CD4-positive, alpha-beta T cell (primary cell): ENCODE results near the gene TLCD5. TPM values are rescaled to one million over a fixed set of nuclear protein-coding genes. Genes with fewer than 3 reads are reported as not detected.

Experiments used
- ATAC-seq: fragments of 200-7000 bp; cut with Tn5 transposase; one replicate; pipeline ENCODE4 v1.10.0; 2022; ENCODE audit warnings: mild to moderate bottlenecking; ENCODE audit not compliant: poor library complexity
- CTCF ChIA-PET: fragments of 350-600 bp; sonication (Branson Sonifier 250); formaldehyde crosslinking; loops from one replicate; lab custom pipeline; 2021; ENCODE audit warnings: antibody characterized with exemption, inconsistent platforms; lab: Charles Lee
- POLR2A ChIA-PET: fragments of 350-600 bp; sonication (Branson Sonifier 250); formaldehyde crosslinking; loops from one replicate; lab custom pipeline; 2021; ENCODE audit warnings: antibody characterized with exemption, inconsistent platforms; lab: Charles Lee
- DNase-seq, 14 experiments: peaks; one replicate each; pipeline ENCODE4 v3.0.0-alpha.2; 2013 to 2020; ENCODE audit warnings: mixed read lengths in 2 of 14
- H3K27ac ChIP-seq, 2 donors: one replicate each; pipeline versions ENCODE4 v1.5.1 to v1.7.0; 2013; ENCODE audit warnings: low read length in 2 of 2, low read depth in 1 of 2, mild to moderate bottlenecking in 1 of 2
- H3K27me3 ChIP-seq, 2 experiments: 1 replicate in 1 of 2; 2 replicates in 1 of 2; pipeline versions ENCODE4 v1.6.1 to v1.7.0; 2013; ENCODE audit warnings: low read length in 2 of 2, control low read depth in 1 of 2, mild to moderate bottlenecking in 1 of 2, moderate library complexity in 1 of 2; ENCODE audit not compliant: insufficient read depth in 2 of 2, control insufficient read depth in 1 of 2
- H3K36me3 ChIP-seq: one replicate; pipeline ENCODE4 v1.6.1; 2013; ENCODE audit warnings: low read length, control low read depth; ENCODE audit not compliant: insufficient read depth
- H3K4me1 ChIP-seq: one replicate; pipeline ENCODE4 v1.6.1; 2013; ENCODE audit warnings: low read length, control low read depth; ENCODE audit not compliant: insufficient read depth
- H3K4me3 ChIP-seq: one replicate; pipeline ENCODE4 v1.5.1; 2013; ENCODE audit warnings: mild to moderate bottlenecking, low read length, moderate library complexity
- H3K9me3 ChIP-seq, 2 experiments: 1 replicate in 1 of 2; 2 replicates in 1 of 2; pipeline versions ENCODE4 v1.6.1 to v1.7.0; 2013; ENCODE audit warnings: low read length in 2 of 2, mild to moderate bottlenecking in 2 of 2, control low read depth in 1 of 2, moderate library complexity in 1 of 2; ENCODE audit not compliant: control insufficient read depth in 1 of 2, insufficient read depth in 1 of 2
- H3K27ac Mint-ChIP-seq: one replicate; pipeline ENCODE4 v1.8.0; 2020; ENCODE audit warnings: mixed read lengths
- H3K27me3 Mint-ChIP-seq: one replicate; pipeline ENCODE4 v1.8.0; 2021; ENCODE audit warnings: mixed read lengths
- H3K36me3 Mint-ChIP-seq: one replicate; pipeline ENCODE4 v1.8.0; 2021; ENCODE audit warnings: low read depth, mixed read lengths
- H3K4me1 Mint-ChIP-seq: one replicate; pipeline ENCODE4 v1.8.0; 2021; ENCODE audit warnings: low read depth, mixed read lengths
- H3K4me3 Mint-ChIP-seq: one replicate; pipeline ENCODE4 v1.8.0; 2020; ENCODE audit warnings: mild to moderate bottlenecking, mixed read lengths
- H3K9me3 Mint-ChIP-seq: one replicate; pipeline ENCODE4 v1.8.0; 2020; ENCODE audit warnings: mixed read lengths
- CTCF ChIP-seq: fragments of 200-600 bp; IDR thresholded peaks from one replicate; pipeline ENCODE4 v1.8.0; 2022; ENCODE audit warnings: antibody characterized with exemption, mild to moderate bottlenecking
- intact Hi-C, 2 experiments: fragments of 100-400 bp; cut with DNase I in 1 of 2; cut with micrococcal nuclease in 1 of 2; formaldehyde crosslinking; loops; one replicate each; pipeline versions ENCODE4 v1.15.1 to v1.9.0; 2023 to 2025; cut with DNase I, micrococcal nuclease
- total RNA-seq, 174 experiments: library from RNA in 2 of 174; stranded (reverse) in 2 of 174; gene quantifications; one replicate each; pipeline ENCODE4 v1.2.3 and lab custom pipeline; 2021 to 2026

TLCD5 gene
- total RNA-seq, 2 experiments from 2014 or later: not detected

GRCh38 chr11:120290956-120291355 lies 34.1 kb upstream of the TLCD5 start:
- no peak overlapping the region for H3K4me3 ChIP-seq
- Mint-ChIP-seq H3K4me3 (no peak overlapping the region), H3K27ac (no peak overlapping the region), H3K4me1 (no peaks in the 10 kb centered on the region), H3K27me3 (peaks cover 30% of the 10 kb centered on the region), H3K36me3 (no peaks in the 10 kb centered on the region), H3K9me3 (no peaks in the 10 kb centered on the region)
- H3K27ac ChIP-seq: no peak overlapping the region
- no peaks in the 10 kb centered on the region for H3K9me3 ChIP-seq
- no peaks in the 10 kb centered on the region for H3K36me3 ChIP-seq
- POLR2A ChIA-PET: no interaction called here
- DNase-seq: no peak
- no peak for ATAC-seq
- intact Hi-C loops: no loop called here
- CTCF ChIA-PET: no interaction called here
- no peak for TF ChIP-seq CTCF
- peaks cover 8 to 29% of the 10 kb centered on the region in 2 experiments for H3K27me3 ChIP-seq
- H3K4me1 ChIP-seq: no peaks in the 10 kb centered on the region

GRCh38 chr11:120293038-120293800 lies 31.9 kb upstream of the TLCD5 start:
- no peak for ATAC-seq
- CTCF ChIA-PET: no interaction called here

GRCh38 chr11:120294096-120294495 lies 31.0 kb upstream of the TLCD5 start:
- H3K4me3 ChIP-seq: no peak overlapping the region
- ATAC-seq: no peak
- peaks cover 55% of the 10 kb centered on the region for H3K27me3 Mint-ChIP-seq

More at GRCh38 chr11:120293038-120293800, 31.9 kb upstream of the TLCD5 start:
- no peak overlapping the region for H3K27ac ChIP-seq
- intact Hi-C loops: no loop called here
- H3K4me3 Mint-ChIP-seq: no peak overlapping the region
- POLR2A ChIA-PET: no interaction called here
- peaks cover 49% of the 10 kb centered on the region for H3K27me3 Mint-ChIP-seq
- H3K4me1 ChIP-seq: no peaks in the 10 kb centered on the region
- H3K4me3 ChIP-seq: no peak overlapping the region
- no peaks in the 10 kb centered on the region for H3K9me3 ChIP-seq
- no peak for TF ChIP-seq CTCF
- H3K4me1 Mint-ChIP-seq: no peaks in the 10 kb centered on the region
- no peaks in the 10 kb centered on the region for H3K36me3 Mint-ChIP-seq
- no peak for DNase-seq
- no peaks in the 10 kb centered on the region for H3K36me3 ChIP-seq
- H3K27ac Mint-ChIP-seq: no peak overlapping the region
- no peaks in the 10 kb centered on the region for H3K9me3 Mint-ChIP-seq
- H3K27me3 ChIP-seq: peaks cover 12 to 34% of the 10 kb centered on the region in 2 experiments

More at GRCh38 chr11:120294096-120294495, 31.0 kb upstream of the TLCD5 start:
- no peaks in the 10 kb centered on the region for H3K36me3 Mint-ChIP-seq
- Histone ChIP-seq H3K36me3 (no peaks in the 10 kb centered on the region), H3K4me1 (no peaks in the 10 kb centered on the region), H3K27ac (no peak overlapping the region), H3K27me3 (peaks cover 12 to 33% of the 10 kb centered on the region in 2 experiments), H3K9me3 (no peaks in the 10 kb centered on the region)
- no peaks in the 10 kb centered on the region for H3K4me1 Mint-ChIP-seq
- no peak for DNase-seq
- intact Hi-C loops: no loop called here
- ChIA-PET CTCF (interaction anchor here (1.5 kb wide), 1 partner anchor 9 kb away, joined by 5 read pairs; no protein-coding TSS in a partner anchor), POLR2A (no interaction called here)
- TF ChIP-seq CTCF: no peak
- H3K9me3 Mint-ChIP-seq: no peaks in the 10 kb centered on the region
- no peak overlapping the region for H3K4me3 Mint-ChIP-seq
- H3K27ac Mint-ChIP-seq: no peak overlapping the region
